PC-9 (cell line): ENCODE data around the gene DAPK2. TPM values are rescaled to one million over a fixed set of nuclear protein-coding genes. Genes with fewer than 3 reads are reported as not detected.
A peak's percentile ranks its signal among the peaks of the same experiment; 100 is the strongest.

ENCODE experiments used
- BruUV-seq: library from RNA; stranded (reverse); fragments of 400-500 nt; replicated peaks from 2 replicates; lab custom pipeline; 2021; lab: Mats Ljungman, UMichigan
- CTCF ChIA-PET: fragments of 300-600 bp; sonication (Branson Sonifier 250); formaldehyde crosslinking; loops from one replicate; lab custom pipeline; 2022; ENCODE audit warnings: antibody characterized with exemption; lab: Charles Lee
- POLR2A ChIA-PET: fragments of 300-600 bp; sonication (Branson Sonifier 250); formaldehyde crosslinking; loops from one replicate; lab custom pipeline; 2022; ENCODE audit warnings: antibody characterized with exemption; ENCODE audit not compliant: unreplicated experiment; lab: Charles Lee
- DNase-seq, 2 experiments: peaks; one replicate each; pipeline versions ENCODE4 v3.0.0 to v3.0.0-alpha.2; 2015 to 2022; ENCODE audit warnings: mixed read lengths in 1 of 2
- H2AFZ ChIP-seq: fragments of 200-600 bp; sonication (generic); 2 replicates; pipeline ENCODE4 v1.8.1; 2017; ENCODE audit warnings: antibody characterized with exemption
- H3F3A ChIP-seq: fragments of 200-600 bp; sonication (generic); 2 replicates; pipeline ENCODE4 v1.8.1; 2017; ENCODE audit warnings: antibody characterized with exemption, mild to moderate bottlenecking, low read depth; ENCODE audit not compliant: insufficient read depth
- H3K27ac ChIP-seq: fragments of 200-600 bp; sonication (generic); 2 replicates; pipeline ENCODE4 v1.6.1; 2016; ENCODE audit warnings: mixed run types
- H3K27me3 ChIP-seq: fragments of 200-600 bp; sonication (generic); 2 replicates; pipeline ENCODE4 v1.6.1; 2016; ENCODE audit warnings: low read depth, mixed run types; ENCODE audit not compliant: insufficient read depth
- H3K36me3 ChIP-seq: fragments of 200-600 bp; sonication (generic); 2 replicates; pipeline ENCODE4 v1.6.1; 2016; ENCODE audit warnings: low read depth, mixed run types
- H3K4me1 ChIP-seq: fragments of 200-600 bp; sonication (generic); replicated peaks from 2 replicates; pipeline ENCODE4 v1.6.1; 2016; ENCODE audit warnings: mixed run types; ENCODE audit not compliant: insufficient read depth
- H3K4me2 ChIP-seq: fragments of 200-600 bp; sonication (generic); 2 replicates; pipeline ENCODE4 v1.6.1; 2017; ENCODE audit warnings: mixed run types
- H3K4me3 ChIP-seq: fragments of 200-600 bp; sonication (generic); 2 replicates; pipeline ENCODE4 v1.6.1; 2016; ENCODE audit warnings: mixed run types
- H3K79me2 ChIP-seq: fragments of 200-600 bp; sonication (generic); 2 replicates; pipeline ENCODE4 v1.6.1; 2017; ENCODE audit warnings: low read depth, mixed run types
- H3K9me2 ChIP-seq: fragments of 200-600 bp; sonication (generic); 2 replicates; pipeline ENCODE4 v1.8.1; 2017; ENCODE audit warnings: mild to moderate bottlenecking; ENCODE audit not compliant: insufficient read depth
- H3K9me3 ChIP-seq: fragments of 200-600 bp; sonication (generic); 2 replicates; pipeline ENCODE4 v1.8.1; 2016; ENCODE audit warnings: low read depth; ENCODE audit not compliant: insufficient read depth
- H4K20me1 ChIP-seq: fragments of 200-600 bp; sonication (generic); 2 replicates; pipeline ENCODE4 v1.8.1; 2017; ENCODE audit not compliant: insufficient read depth
- CTCF ChIP-seq: fragments of 200-600 bp; sonication (generic); conservative IDR thresholded peaks from 2 replicates; pipeline ENCODE4 v1.6.1; 2017; ENCODE audit warnings: mixed run types, antibody characterized with exemption, mild to moderate bottlenecking, moderate library complexity
- EZH2 ChIP-seq: fragments of 200-600 bp; sonication (generic); IDR thresholded peaks from 2 replicates; pipeline ENCODE4 v1.8.0; 2017; ENCODE audit warnings: antibody characterized with exemption, low read depth
- intact Hi-C: fragments of 100-400 bp; cut with micrococcal nuclease; formaldehyde crosslinking; loops from one replicate; pipeline ENCODE4 v1.10.0; 2022; ENCODE audit not compliant: unreplicated experiment
- total RNA-seq: library from RNA; stranded (reverse); gene quantifications from 2 replicates; pipeline ENCODE4 v1.2.3, GENCODE V29; 2021

Gene DAPK2
- total RNA-seq, 1 experiment from 2014 or later, result 11.0 TPM

DNA sequence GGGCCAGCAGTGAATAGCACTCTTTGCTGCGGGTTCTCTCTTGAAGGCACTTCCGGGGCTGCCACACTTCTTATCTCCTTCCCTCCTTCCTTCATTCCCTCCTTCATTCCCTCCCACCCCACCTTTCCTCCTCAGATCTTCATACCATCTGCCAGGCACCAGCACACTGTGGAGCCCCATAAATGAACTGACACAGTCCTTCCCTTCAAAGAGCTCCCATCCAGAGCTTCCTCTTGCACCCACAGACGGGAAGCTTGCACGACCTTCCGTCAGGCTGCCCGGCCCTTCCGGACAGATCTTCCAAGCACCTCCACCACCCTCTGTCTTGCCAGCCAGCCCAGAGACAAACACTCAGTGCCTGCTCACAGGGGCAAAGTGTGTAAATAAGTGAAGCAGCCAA lies 147.1 kb downstream of the DAPK2 start:
- no peak overlapping the region for H3K27ac ChIP-seq
- no peak overlapping the region for H3K4me3 ChIP-seq
- peaks cover 20% of the 10 kb centered on the region for H3K4me1 ChIP-seq
- no peaks in the 10 kb centered on the region for H3F3A ChIP-seq
- no peaks in the 10 kb centered on the region for H3K36me3 ChIP-seq
- no peaks in the 10 kb centered on the region for H3K27me3 ChIP-seq
- no TSS peak for BruUV-seq
- POLR2A ChIA-PET, result no interaction called here
- intact Hi-C loops, result no loop called here
- no peak overlapping the region for H3K4me2 ChIP-seq
- H3K9me3 ChIP-seq, result no peaks in the 10 kb centered on the region
- no peak for DNase-seq
- TF ChIP-seq CTCF (no peak), EZH2 (no peak)
- CTCF ChIA-PET, result no interaction called here
- H2AFZ ChIP-seq, result no peak overlapping the region
- H3K79me2 ChIP-seq, result no peaks in the 10 kb centered on the region
- no peaks in the 10 kb centered on the region for H4K20me1 ChIP-seq
- H3K9me2 ChIP-seq, result no peaks in the 10 kb centered on the region

DNA sequence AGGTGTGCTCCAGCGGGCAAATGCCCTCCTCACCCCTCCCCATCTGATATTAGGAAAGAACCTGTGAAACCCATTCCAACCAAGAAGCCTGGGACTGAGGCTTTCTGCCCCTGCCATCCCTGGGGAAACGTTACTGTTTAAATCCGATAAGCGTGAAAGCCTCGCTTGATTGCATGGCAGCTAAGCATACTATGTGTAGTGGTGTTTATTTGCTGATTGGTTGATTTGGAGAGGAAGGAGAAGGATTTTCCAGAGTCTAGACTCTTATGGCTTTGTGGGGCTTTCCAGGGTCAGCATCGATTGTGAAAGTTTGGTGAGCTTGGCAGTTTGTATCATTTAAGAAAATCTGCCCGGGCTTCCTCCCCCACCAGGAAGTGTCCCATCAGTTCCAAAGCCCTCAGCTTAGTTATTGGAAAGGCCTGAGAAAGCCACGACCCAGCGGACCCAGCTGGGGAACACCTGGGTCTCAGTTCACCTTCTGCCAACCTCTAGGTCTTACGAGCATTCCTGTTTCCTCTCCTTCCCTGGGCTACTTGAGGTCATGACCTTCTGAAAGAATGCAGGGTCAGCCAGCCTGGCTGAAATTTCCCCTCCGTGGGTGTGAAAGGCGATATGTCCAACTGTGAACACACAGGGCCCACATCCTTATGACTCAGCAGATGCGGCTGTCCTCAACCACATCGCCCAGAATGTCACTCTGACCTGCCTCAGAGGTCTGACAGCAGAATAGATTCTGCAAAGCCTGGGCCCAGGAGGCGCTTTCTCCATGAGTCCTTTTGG lies 149.8 kb downstream of the DAPK2 start:
- peaks cover 25% of the 10 kb centered on the region for H3K4me1 ChIP-seq
- 0 out of 2 replicates have a peak overlapping the region, but pooled peaks have one; percentile 48 for H2AFZ ChIP-seq
- H3K9me2 ChIP-seq, result no peaks in the 10 kb centered on the region
- H3K9me3 ChIP-seq, result no peaks in the 10 kb centered on the region
- no peaks in the 10 kb centered on the region for H4K20me1 ChIP-seq
- no TSS peak for BruUV-seq
- POLR2A ChIA-PET, result interaction anchor here (0.6 kb wide), 1 partner anchor 182 kb away, joined by 3 read pairs; no protein-coding TSS in a partner anchor
- no peaks in the 10 kb centered on the region for H3K27me3 ChIP-seq
- H3K36me3 ChIP-seq, result no peaks in the 10 kb centered on the region
- peak overlapping the region; percentile 58 for H3K27ac ChIP-seq
- no peaks in the 10 kb centered on the region for H3K79me2 ChIP-seq
- intact Hi-C loops, result loop anchor here (1.0 to 2.0 kb wide), 2 partner anchors 49 to 150 kb away; partner anchors contain the start of gene DAPK2
- peak; percentile 75 to 76 for DNase-seq
- H3F3A ChIP-seq, result no peaks in the 10 kb centered on the region
- TF ChIP-seq CTCF, result no peak
- TF ChIP-seq EZH2, result no peak
- peak overlapping the region; percentile 62 for H3K4me2 ChIP-seq
- CTCF ChIA-PET, result no interaction called here
- no peak overlapping the region for H3K4me3 ChIP-seq

DNA sequence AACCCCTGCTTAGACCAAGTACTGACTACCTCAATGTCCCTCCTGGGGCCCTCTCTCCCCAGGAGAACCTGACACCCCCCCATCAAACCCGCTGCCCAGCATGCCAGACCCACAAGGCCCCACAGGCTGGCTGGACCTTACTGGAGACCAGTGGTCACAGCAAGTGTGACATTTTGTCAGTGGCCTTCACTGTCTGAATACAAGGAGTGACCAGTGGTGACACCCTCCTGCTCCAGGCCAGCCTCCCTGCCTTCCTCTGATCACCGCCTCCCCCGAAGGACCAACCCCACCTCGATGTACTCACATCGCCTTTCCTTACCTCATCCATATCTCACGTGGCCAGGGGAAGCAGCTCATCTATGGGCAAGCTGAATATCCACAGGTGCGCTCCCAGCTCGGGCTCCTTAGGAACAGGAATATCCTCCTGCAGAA lies 150.5 kb downstream of the DAPK2 start:
- ChIA-PET POLR2A (no interaction called here), CTCF (no interaction called here)
- Histone ChIP-seq H3K4me1 (peaks cover 25% of the 10 kb centered on the region), H2AFZ (no peak overlapping the region), H3K36me3 (no peaks in the 10 kb centered on the region), H3K27me3 (no peaks in the 10 kb centered on the region), H3K79me2 (no peaks in the 10 kb centered on the region), H3K9me2 (no peaks in the 10 kb centered on the region), H4K20me1 (no peaks in the 10 kb centered on the region), H3K4me3 (no peak overlapping the region), H3K9me3 (no peaks in the 10 kb centered on the region), H3K4me2 (peak overlapping the region; percentile 62; the same call in 1 of the 2 replicates), H3F3A (no peaks in the 10 kb centered on the region), H3K27ac (peak overlapping the region; percentile 58)
- intact Hi-C loops, result loop anchor here (1.0 to 2.0 kb wide), 2 partner anchors 49 to 151 kb away; partner anchors contain the start of gene DAPK2
- BruUV-seq, result no TSS peak
- no peak for TF ChIP-seq CTCF
- no peak for TF ChIP-seq EZH2
- DNase-seq, result no peak
